ENCODE measurements around the gene PPARG.

DNA sequence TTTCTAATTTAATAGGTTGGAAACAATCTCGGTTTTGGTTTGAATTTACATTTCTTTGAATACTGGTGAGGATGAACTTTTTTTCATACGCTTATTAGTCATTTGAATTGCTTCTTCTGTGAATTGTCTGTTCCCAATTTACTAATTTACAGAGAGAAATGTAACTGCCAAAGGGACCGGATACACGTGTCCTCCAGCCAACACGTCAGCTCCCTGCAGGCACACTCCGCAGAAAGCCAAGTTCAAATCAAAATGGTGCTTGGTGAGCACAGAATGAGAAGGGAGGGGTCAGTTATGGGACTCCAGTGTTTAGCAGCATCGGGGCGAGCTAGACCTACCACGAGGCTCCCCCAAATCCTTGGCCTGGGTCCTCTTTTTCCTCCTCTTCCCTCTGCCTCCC, 184.6 kb downstream of the PPARG start:
- TF ChIP-seq SUZ12 (IDR thresholded peaks at IDR 0.05; ENCODE audit: extremely low read depth, insufficient read depth, insufficient read length) (no peak), YY1 (IDR thresholded peaks at IDR 0.05; ENCODE audit: insufficient read depth, insufficient read length) (no peak), ZNF274 (IDR thresholded peaks at IDR 0.05; ENCODE audit: low read depth, low read length) (no peak)
